Ishikawa (cell line): ENCODE results near the gene BCO1.

Source experiments
- EP300 ChIP-seq: IDR thresholded peaks from 2 replicates; pipeline ENCODE4 v1.6.1; 2012; ENCODE audit warnings: borderline replicate concordance
- FOXM1 ChIP-seq: IDR thresholded peaks from 2 replicates; pipeline ENCODE4 v1.6.1; 2012; ENCODE audit warnings: low read depth, borderline replicate concordance
- RAD21 ChIP-seq: IDR thresholded peaks from 2 replicates; pipeline ENCODE4 v1.6.1; 2012; ENCODE audit warnings: low read depth
- YY1 ChIP-seq: IDR thresholded peaks from 2 replicates; pipeline ENCODE4 v1.6.1; 2012; ENCODE audit warnings: low read depth
- TF ChIP-seq, protein P1 (sequence below): IDR thresholded peaks from 2 replicates; pipeline ENCODE4 v1.6.1; 2012
- TF ChIP-seq, protein P2 (sequence below): IDR thresholded peaks from 2 replicates; pipeline ENCODE4 v1.6.1; 2012; ENCODE audit warnings: low read depth, mild to moderate bottlenecking

DNA sequence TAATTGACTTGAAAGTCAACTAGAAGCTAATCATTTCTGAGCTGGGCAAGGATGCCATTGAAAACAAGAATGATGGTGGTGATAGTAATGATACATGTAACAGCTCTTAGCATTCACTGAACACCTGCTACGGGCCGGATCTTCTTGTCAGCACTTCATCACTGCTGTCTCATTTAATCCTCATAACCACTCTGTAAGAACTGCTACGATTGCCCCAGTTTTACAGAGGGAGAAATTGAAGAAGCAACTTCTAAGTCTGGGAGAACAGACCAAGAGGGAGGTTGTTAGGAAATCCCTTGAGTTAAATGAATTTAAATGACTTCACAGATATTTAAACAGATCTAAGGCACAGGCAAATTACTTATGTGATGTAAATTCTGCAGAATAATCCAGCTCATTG, 69.3 kb downstream of the BCO1 start:
- TF ChIP-seq, protein P1, sequence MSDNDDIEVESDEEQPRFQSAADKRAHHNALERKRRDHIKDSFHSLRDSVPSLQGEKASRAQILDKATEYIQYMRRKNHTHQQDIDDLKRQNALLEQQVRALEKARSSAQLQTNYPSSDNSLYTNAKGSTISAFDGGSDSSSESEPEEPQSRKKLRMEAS: no peak
- TF ChIP-seq EP300 (no peak), FOXM1 (no peak), RAD21 (no peak), YY1 (no peak)
- TF ChIP-seq, protein P2, sequence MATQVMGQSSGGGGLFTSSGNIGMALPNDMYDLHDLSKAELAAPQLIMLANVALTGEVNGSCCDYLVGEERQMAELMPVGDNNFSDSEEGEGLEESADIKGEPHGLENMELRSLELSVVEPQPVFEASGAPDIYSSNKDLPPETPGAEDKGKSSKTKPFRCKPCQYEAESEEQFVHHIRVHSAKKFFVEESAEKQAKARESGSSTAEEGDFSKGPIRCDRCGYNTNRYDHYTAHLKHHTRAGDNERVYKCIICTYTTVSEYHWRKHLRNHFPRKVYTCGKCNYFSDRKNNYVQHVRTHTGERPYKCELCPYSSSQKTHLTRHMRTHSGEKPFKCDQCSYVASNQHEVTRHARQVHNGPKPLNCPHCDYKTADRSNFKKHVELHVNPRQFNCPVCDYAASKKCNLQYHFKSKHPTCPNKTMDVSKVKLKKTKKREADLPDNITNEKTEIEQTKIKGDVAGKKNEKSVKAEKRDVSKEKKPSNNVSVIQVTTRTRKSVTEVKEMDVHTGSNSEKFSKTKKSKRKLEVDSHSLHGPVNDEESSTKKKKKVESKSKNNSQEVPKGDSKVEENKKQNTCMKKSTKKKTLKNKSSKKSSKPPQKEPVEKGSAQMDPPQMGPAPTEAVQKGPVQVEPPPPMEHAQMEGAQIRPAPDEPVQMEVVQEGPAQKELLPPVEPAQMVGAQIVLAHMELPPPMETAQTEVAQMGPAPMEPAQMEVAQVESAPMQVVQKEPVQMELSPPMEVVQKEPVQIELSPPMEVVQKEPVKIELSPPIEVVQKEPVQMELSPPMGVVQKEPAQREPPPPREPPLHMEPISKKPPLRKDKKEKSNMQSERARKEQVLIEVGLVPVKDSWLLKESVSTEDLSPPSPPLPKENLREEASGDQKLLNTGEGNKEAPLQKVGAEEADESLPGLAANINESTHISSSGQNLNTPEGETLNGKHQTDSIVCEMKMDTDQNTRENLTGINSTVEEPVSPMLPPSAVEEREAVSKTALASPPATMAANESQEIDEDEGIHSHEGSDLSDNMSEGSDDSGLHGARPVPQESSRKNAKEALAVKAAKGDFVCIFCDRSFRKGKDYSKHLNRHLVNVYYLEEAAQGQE: no peak
